ENCODE data around the gene ANKRD22. TPM values are rescaled to one million over a fixed set of nuclear protein-coding genes. Genes with fewer than 3 reads are reported as not detected.

The ANKRD22 gene
- not detected in 2 replicates for total RNA-seq

DNA sequence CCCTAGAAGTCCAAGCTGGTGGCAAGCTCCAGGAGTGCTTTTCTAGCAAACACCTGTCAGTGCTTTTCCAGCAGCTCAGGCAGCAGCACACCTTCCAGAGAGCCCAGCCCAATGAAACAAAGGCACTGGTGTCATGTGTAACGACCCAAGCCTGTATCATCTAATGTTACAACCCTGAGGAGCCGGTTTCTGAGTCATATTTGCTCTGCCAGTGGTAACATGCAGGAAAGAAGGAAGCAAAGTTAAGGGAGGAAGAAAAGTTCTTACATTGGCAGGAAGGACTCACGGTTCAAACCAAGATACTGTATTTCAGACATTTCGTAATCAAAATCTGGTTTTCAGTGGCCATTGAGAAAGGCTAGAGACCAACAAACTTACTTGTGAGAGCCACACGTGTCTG lies at the start of gene ANKRD22:
Gene ANKRD22 (minus strand): TSS at position 139 of the 400 bp plus-strand sequence. CDS start 237 bp downstream, outside the sequence.

GRCh38 chr10:88879534-88880281 lies 28.1 kb upstream of the ANKRD22 start, which contains the start of gene STAMBPL1:
TSS of gene STAMBPL1 (plus strand) at chr10:88880245. CDS start at chr10:88901709, 21,464 bp downstream.

GRCh38 chr10:88802523-88803285 lies 48.9 kb downstream of the ANKRD22 start, which contains the start of gene LIPM:
TSS of gene LIPM (plus strand) at chr10:88802730. CDS start at chr10:88802897, 167 bp downstream.

Other genes starting within 250 kb of the ANKRD22 start
- gene LIPF, start 187.4 kb downstream of the ANKRD22 start, total RNA-seq: not detected in 2 replicates
- not detected in 2 replicates for gene LIPK, start 145.6 kb downstream of the ANKRD22 start, total RNA-seq
- gene LIPN, start 91.8 kb downstream of the ANKRD22 start, total RNA-seq: not detected in 2 replicates
- gene LIPM, start 49.1 kb downstream of the ANKRD22 start, total RNA-seq: not detected in 2 replicates
- 7.9 and 11.9 TPM in 2 replicates for gene STAMBPL1, start 28.4 kb upstream of the ANKRD22 start, total RNA-seq
- 40.1 and 45.6 TPM in 2 replicates for gene ACTA2, start 100.9 kb upstream of the ANKRD22 start, total RNA-seq
- gene FAS, start 139.0 kb upstream of the ANKRD22 start, total RNA-seq: 33.8 and 51.1 TPM in 2 replicates